Stimulated activated naive B cell treated with anti-CD40 and anti-IgM and Interleukin-4, amounts not matched to agents 10 μg/mL and 1 μg/mL and 100 μg/mL, for 72 hours (primary cell): ENCODE data around the gene STK25.

Experiments
- ATAC-seq, 2 donors: fragments of 150-1000 bp; cut with Tn5 transposase; replicated peaks; 2 replicates each; pipeline ENCODE4 v1.10.0; 2021; ENCODE audit warnings: moderate library complexity in 1 of 2
- DNase-seq: peaks from one replicate; pipeline ENCODE4 v3.0.0; 2021
- H3K27ac Mint-ChIP-seq: one replicate; pipeline ENCODE4 v1.8.0; 2022; ENCODE audit warnings: mild to moderate bottlenecking, mixed read lengths
- H3K27me3 Mint-ChIP-seq, 2 donors: one replicate each; pipeline ENCODE4 v1.8.0; 2022; ENCODE audit warnings: mixed read lengths in 2 of 2
- H3K36me3 Mint-ChIP-seq, 2 donors: one replicate each; pipeline ENCODE4 v1.8.0; 2022; ENCODE audit warnings: mixed read lengths in 2 of 2, mild to moderate bottlenecking in 1 of 2
- H3K4me1 Mint-ChIP-seq, 2 donors: one replicate each; pipeline ENCODE4 v1.8.0; 2022; ENCODE audit warnings: mixed read lengths in 2 of 2, mild to moderate bottlenecking in 1 of 2
- H3K4me3 Mint-ChIP-seq, 2 donors: one replicate each; pipeline ENCODE4 v1.8.0; 2022; ENCODE audit warnings: mild to moderate bottlenecking in 2 of 2, mixed read lengths in 2 of 2, moderate library complexity in 1 of 2
- H3K9me3 Mint-ChIP-seq, 2 donors: one replicate each; pipeline ENCODE4 v1.8.0; 2022; ENCODE audit warnings: mixed read lengths in 2 of 2, mild to moderate bottlenecking in 1 of 2

STK25 gene

GRCh38 chr2:241499146-241499965 lies 9.0 kb downstream of the STK25 start:
- H3K27me3 Mint-ChIP-seq: no peaks in the 10 kb centered on the region
- H3K36me3 Mint-ChIP-seq: peaks cover 36 to 40% of the 10 kb centered on the region in 2 donors
- H3K4me3 Mint-ChIP-seq: no peak overlapping the region
- DNase-seq (no peak), ATAC-seq (no peak)
- H3K9me3 Mint-ChIP-seq: no peaks in the 10 kb centered on the region
- no peak overlapping the region for H3K27ac Mint-ChIP-seq
- peaks cover 0 to 1% of the 10 kb centered on the region in 2 donors for H3K4me1 Mint-ChIP-seq

GRCh38 chr2:241498115-241499070 lies 10.0 kb downstream of the STK25 start:
- H3K36me3 Mint-ChIP-seq: peaks cover 35 to 47% of the 10 kb centered on the region in 2 donors
- H3K27ac Mint-ChIP-seq: peak overlapping the region; percentile 51
- no peak overlapping the region for H3K4me3 Mint-ChIP-seq
- no peak for DNase-seq
- no peaks in the 10 kb centered on the region for H3K27me3 Mint-ChIP-seq
- no peak for ATAC-seq
- H3K4me1 Mint-ChIP-seq: peaks cover 0 to 1% of the 10 kb centered on the region in 2 donors
- H3K9me3 Mint-ChIP-seq: no peaks in the 10 kb centered on the region

GRCh38 chr2:241496904-241497877 lies 11.2 kb downstream of the STK25 start:
- ATAC-seq (no peak), DNase-seq (no peak)
- peaks cover 0 to 1% of the 10 kb centered on the region in 2 donors for H3K4me1 Mint-ChIP-seq
- no peak overlapping the region for H3K4me3 Mint-ChIP-seq
- H3K9me3 Mint-ChIP-seq: no peaks in the 10 kb centered on the region
- peaks cover 43 to 57% of the 10 kb centered on the region in 2 donors for H3K36me3 Mint-ChIP-seq
- H3K27me3 Mint-ChIP-seq: no peaks in the 10 kb centered on the region
- peak overlapping the region; percentile 37 for H3K27ac Mint-ChIP-seq

GRCh38 chr2:241496003-241496707 lies 12.2 kb downstream of the STK25 start:
- H3K4me3 Mint-ChIP-seq: no peak overlapping the region
- H3K36me3 Mint-ChIP-seq: peaks cover 40 to 57% of the 10 kb centered on the region in 2 donors
- no peak overlapping the region for H3K27ac Mint-ChIP-seq
- H3K9me3 Mint-ChIP-seq: no peaks in the 10 kb centered on the region
- no peaks in the 10 kb centered on the region for H3K4me1 Mint-ChIP-seq
- DNase-seq (no peak), ATAC-seq (no peak)
- H3K27me3 Mint-ChIP-seq: no peaks in the 10 kb centered on the region

- Mint-ChIP-seq H3K36me3 (peaks cover 39 to 57% of the 10 kb centered on the region in 2 donors), H3K27ac (no peak overlapping the region), H3K27me3 (no peaks in the 10 kb centered on the region), H3K4me1 (no peaks in the 10 kb centered on the region), H3K9me3 (no peaks in the 10 kb centered on the region), H3K4me3 (no peak overlapping the region)
- ATAC-seq (no peak), DNase-seq (no peak)
Measured at GRCh38 chr2:241495172-241496002, 13.0 kb downstream of the STK25 start.

GRCh38 chr2:241494311-241494908 lies 14.0 kb downstream of the STK25 start:
- Mint-ChIP-seq H3K4me3 (no peak overlapping the region), H3K9me3 (no peaks in the 10 kb centered on the region), H3K27ac (peak overlapping the region; percentile 9), H3K36me3 (peaks cover 40 to 55% of the 10 kb centered on the region in 2 donors), H3K4me1 (no peaks in the 10 kb centered on the region), H3K27me3 (no peaks in the 10 kb centered on the region)
- ATAC-seq (no peak), DNase-seq (no peak)

GRCh38 chr2:241493092-241493491 lies 15.3 kb downstream of the STK25 start:
- no peaks in the 10 kb centered on the region for H3K27me3 Mint-ChIP-seq
- no peaks in the 10 kb centered on the region for H3K9me3 Mint-ChIP-seq
- ATAC-seq: no peak
- DNase-seq: no peak
- H3K4me1 Mint-ChIP-seq: no peaks in the 10 kb centered on the region
- H3K4me3 Mint-ChIP-seq: no peak overlapping the region
- peaks cover 36 to 53% of the 10 kb centered on the region in 2 donors for H3K36me3 Mint-ChIP-seq
- H3K27ac Mint-ChIP-seq: no peak overlapping the region

- no peak for DNase-seq
- peaks cover 35 to 48% of the 10 kb centered on the region in 2 donors for H3K36me3 Mint-ChIP-seq
- no peak overlapping the region for H3K27ac Mint-ChIP-seq
- H3K27me3 Mint-ChIP-seq: no peaks in the 10 kb centered on the region
- no peaks in the 10 kb centered on the region for H3K9me3 Mint-ChIP-seq
- ATAC-seq: no peak
- no peaks in the 10 kb centered on the region for H3K4me1 Mint-ChIP-seq
- H3K4me3 Mint-ChIP-seq: peak overlapping the region in 1 of 2 donors; percentile 14
Measured at GRCh38 chr2:241492174-241492565, 16.2 kb downstream of the STK25 start.

- Mint-ChIP-seq H3K9me3 (no peaks in the 10 kb centered on the region), H3K4me3 (peak overlapping the region in 1 of 2 donors; percentile 14), H3K27me3 (no peaks in the 10 kb centered on the region), H3K27ac (no peak overlapping the region), H3K4me1 (no peaks in the 10 kb centered on the region), H3K36me3 (peaks cover 36 to 51% of the 10 kb centered on the region in 2 donors)
- ATAC-seq (no peak), DNase-seq (no peak)
Measured at GRCh38 chr2:241491549-241492173, 16.7 kb downstream of the STK25 start.

- Mint-ChIP-seq H3K27me3 (no peaks in the 10 kb centered on the region), H3K9me3 (no peaks in the 10 kb centered on the region), H3K36me3 (peaks cover 33 to 50% of the 10 kb centered on the region in 2 donors), H3K4me1 (no peaks in the 10 kb centered on the region), H3K27ac (peak overlapping the region; percentile 70), H3K4me3 (no peak overlapping the region)
- ATAC-seq (no peak), DNase-seq (no peak)
Measured at GRCh38 chr2:241490825-241491506, 17.4 kb downstream of the STK25 start.

GRCh38 chr2:241489733-241490680 lies 18.4 kb downstream of the STK25 start:
- H3K27ac Mint-ChIP-seq: peak overlapping the region; percentile 59
- H3K36me3 Mint-ChIP-seq: peaks cover 31 to 59% of the 10 kb centered on the region in 2 donors
- peak in 1 of 2 donors; percentile 25 for ATAC-seq

More at GRCh38 chr2:241489733-241490680, 18.4 kb downstream of the STK25 start:
- H3K4me1 Mint-ChIP-seq: peaks cover 0 to 2% of the 10 kb centered on the region in 2 donors
- H3K9me3 Mint-ChIP-seq: no peaks in the 10 kb centered on the region
- no peak overlapping the region for H3K4me3 Mint-ChIP-seq
- H3K27me3 Mint-ChIP-seq: no peaks in the 10 kb centered on the region
- no peak for DNase-seq
